K562 (cell line): Measurements from ENCODE around the gene C10orf95. TPM values are rescaled to one million over a fixed set of nuclear protein-coding genes. Genes with fewer than 3 reads are reported as not detected.
A peak's percentile ranks its signal among the peaks of the same experiment; 100 is the strongest.

Experiments
- HCFC1 ChIP-seq: IDR thresholded peaks from 2 replicates; pipeline ENCODE4 v1.6.1; 2012; ENCODE audit warnings: low read depth, low read length, improper control_type of control experiment
- RB1 ChIP-seq: fragments of 450-650 bp; IDR thresholded peaks from 2 replicates; pipeline ENCODE4 v1.6.1; 2017; ENCODE audit warnings: low read depth, mild to moderate bottlenecking
- RNF2 ChIP-seq: sonication (generic); IDR thresholded peaks from 2 replicates; pipeline ENCODE4 v1.6.1; 2016
- STAG1 ChIP-seq: sonication (generic); formaldehyde crosslinking; IDR thresholded peaks from 2 replicates; pipeline ENCODE4 v1.5.0; 2020; ENCODE audit warnings: missing genetic modification reagents, borderline replicate concordance
- TAL1 ChIP-seq: fragments of 450-650 bp; IDR thresholded peaks from 2 replicates; pipeline ENCODE4 v1.6.1; 2016; ENCODE audit warnings: mild to moderate bottlenecking
- YY1 ChIP-seq, 3 experiments: IDR thresholded peaks; 2 replicates each; pipeline ENCODE4 v1.6.1; 2011; ENCODE audit warnings: low read length in 2 of 3, mild to moderate bottlenecking in 2 of 3, moderate library complexity in 2 of 3, borderline replicate concordance in 1 of 3, control low read depth in 1 of 3, low read depth in 1 of 3; ENCODE audit not compliant: insufficient read depth in 3 of 3, insufficient replicate concordance in 2 of 3, control insufficient read depth in 1 of 3, insufficient read length in 1 of 3; ENCODE audit errors: extremely low read depth in 1 of 3
- ZNF785 ChIP-seq: fragments of 250-450 bp; sonication (Bioruptor Pico); IDR thresholded peaks from 2 replicates; pipeline ENCODE4 v1.4.0; 2020; ENCODE audit warnings: mild to moderate bottlenecking
- ZSCAN29 ChIP-seq: fragments of 450-650 bp; IDR thresholded peaks from 2 replicates; pipeline ENCODE4 v1.6.1; 2017
- polyA plus RNA-seq, 8 experiments: library from polyadenylated mRNA; depleted of rRNA in 4 of 8; stranded (reverse) in 5 of 8; unstranded in 3 of 8; fragments of >200 nt; fragmentation: Nextera tagmentation in 2 of 8; fragmentation: Illumina TruSeq in 1 of 8; extraction: Ambion mirVana in 2 of 8; extraction: Trizol in 1 of 8; gene quantifications; 2 replicates each; pipeline versions ENCODE4 v1.2.1 to v1.2.3, GENCODE V29; 2011 to 2014; ENCODE audit warnings: inconsistent platforms in 1 of 8, missing spikeins in 1 of 8
- total RNA-seq, 7 experiments: library from RNA; depleted of rRNA in 6 of 7; stranded (reverse); fragments of >200 nt in 6 of 7; fragmentation: Illumina TruSeq in 2 of 7; extraction: Trizol in 2 of 7; gene quantifications; 2 replicates each; pipeline versions ENCODE4 v1.2.1 to v1.2.3, GENCODE V29; 2011 to 2021; ENCODE audit warnings: low replicate concordance in 1 of 7
- TF ChIP-seq, protein P1 (sequence below): fragments of 450-650 bp; IDR thresholded peaks from 2 replicates; pipeline ENCODE4 v1.6.1; 2018; ENCODE audit not compliant: partially characterized antibody
- TF ChIP-seq, protein P2 (sequence below), 2 experiments: fragments of 450-650 bp; conservative IDR thresholded peaks; 2 replicates each; pipeline ENCODE4 v1.6.1; 2017; ENCODE audit warnings: mild to moderate bottlenecking in 2 of 2, moderate library complexity in 2 of 2
- TF ChIP-seq, protein P3 (sequence below): sonication (generic); formaldehyde crosslinking; IDR thresholded peaks from 2 replicates; pipeline ENCODE4 v1.8.0; 2022; ENCODE audit warnings: mild to moderate bottlenecking, missing genetic modification reagents
- TF ChIP-seq, protein P4 (sequence below): sonication (generic); formaldehyde crosslinking; IDR thresholded peaks from 2 replicates; pipeline ENCODE4 v1.8.1; 2023; ENCODE audit warnings: missing genetic modification reagents, mild to moderate bottlenecking, borderline replicate concordance
- TF ChIP-seq, protein P5 (sequence below): sonication (generic); formaldehyde crosslinking; IDR thresholded peaks from 2 replicates; pipeline ENCODE4 v1.8.0; 2022; ENCODE audit warnings: missing genetic modification reagents, mild to moderate bottlenecking, moderate library complexity, borderline replicate concordance

Gene C10orf95
- total and polyA plus RNA-seq, 9 of the 15 experiments (the other 6 are each of a cell fraction or from before 2014, with no cell fraction given), result 0.03 to 0.41 (median 0.17) TPM; not detected in 1

DNA sequence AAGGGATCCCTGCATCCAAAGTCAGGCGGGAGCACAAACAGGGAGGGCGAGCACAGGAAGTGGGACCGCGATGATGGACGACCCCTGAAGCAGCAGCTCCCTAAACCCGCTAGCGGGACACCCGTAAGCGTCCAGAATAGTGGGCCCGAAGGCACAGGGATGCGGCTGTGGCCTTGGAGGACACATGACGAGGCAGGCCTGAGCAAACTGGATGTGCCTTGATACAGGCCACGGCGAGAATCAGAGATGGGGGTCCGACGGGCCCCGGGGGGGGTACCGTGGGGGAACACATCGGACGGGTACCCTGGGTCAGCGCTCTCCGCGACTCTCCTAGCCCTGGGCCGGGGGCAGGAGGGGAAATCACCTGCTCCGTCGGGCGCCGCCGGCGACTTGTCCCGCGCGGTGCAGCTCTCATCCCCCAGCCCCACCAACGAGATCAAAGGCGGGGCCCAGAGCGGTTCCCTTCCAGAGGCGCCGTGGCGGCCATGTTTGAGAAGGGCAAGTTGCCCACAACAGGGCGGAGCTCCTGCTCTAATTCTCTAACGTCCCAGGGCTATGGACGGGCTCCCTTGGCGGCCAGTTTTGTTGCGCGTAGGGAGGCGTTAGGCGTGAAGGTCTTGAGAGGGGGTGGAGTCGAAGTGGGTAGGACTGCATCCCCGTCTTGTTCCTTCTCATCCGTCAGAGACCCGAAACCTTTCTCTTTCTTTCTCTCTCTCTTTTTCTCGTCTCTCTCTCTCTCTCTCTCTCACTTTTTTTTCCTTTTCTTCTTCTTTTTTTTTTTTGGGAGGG lies 19.0 kb downstream of the C10orf95 start, which contains the start of gene CUEDC2 (continued):
- TF ChIP-seq, protein P1, sequence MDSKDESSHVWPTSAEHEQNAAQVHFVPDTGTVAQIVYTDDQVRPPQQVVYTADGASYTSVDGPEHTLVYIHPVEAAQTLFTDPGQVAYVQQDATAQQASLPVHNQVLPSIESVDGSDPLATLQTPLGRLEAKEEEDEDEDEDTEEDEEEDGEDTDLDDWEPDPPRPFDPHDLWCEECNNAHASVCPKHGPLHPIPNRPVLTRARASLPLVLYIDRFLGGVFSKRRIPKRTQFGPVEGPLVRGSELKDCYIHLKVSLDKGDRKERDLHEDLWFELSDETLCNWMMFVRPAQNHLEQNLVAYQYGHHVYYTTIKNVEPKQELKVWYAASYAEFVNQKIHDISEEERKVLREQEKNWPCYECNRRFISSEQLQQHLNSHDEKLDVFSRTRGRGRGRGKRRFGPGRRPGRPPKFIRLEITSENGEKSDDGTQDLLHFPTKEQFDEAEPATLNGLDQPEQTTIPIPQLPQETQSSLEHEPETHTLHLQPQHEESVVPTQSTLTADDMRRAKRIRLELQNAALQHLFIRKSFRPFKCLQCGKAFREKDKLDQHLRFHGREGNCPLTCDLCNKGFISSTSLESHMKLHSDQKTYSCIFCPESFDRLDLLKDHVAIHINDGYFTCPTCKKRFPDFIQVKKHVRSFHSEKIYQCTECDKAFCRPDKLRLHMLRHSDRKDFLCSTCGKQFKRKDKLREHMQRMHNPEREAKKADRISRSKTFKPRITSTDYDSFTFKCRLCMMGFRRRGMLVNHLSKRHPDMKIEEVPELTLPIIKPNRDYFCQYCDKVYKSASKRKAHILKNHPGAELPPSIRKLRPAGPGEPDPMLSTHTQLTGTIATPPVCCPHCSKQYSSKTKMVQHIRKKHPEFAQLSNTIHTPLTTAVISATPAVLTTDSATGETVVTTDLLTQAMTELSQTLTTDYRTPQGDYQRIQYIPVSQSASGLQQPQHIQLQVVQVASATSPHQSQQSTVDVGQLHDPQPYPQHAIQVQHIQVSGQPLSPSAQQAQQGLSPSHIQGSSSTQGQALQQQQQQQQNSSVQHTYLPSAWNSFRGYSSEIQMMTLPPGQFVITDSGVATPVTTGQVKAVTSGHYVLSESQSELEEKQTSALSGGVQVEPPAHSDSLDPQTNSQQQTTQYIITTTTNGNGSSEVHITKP, result peak; percentile 70
- TF ChIP-seq ZSCAN29 (no peak), HCFC1 (peak; percentile 93), TAL1 (no peak), ZNF785 (no peak), YY1 (IDR thresholded peaks at IDR 0.05; ENCODE audit: borderline replicate concordance in 1 of 3, control insufficient read depth in 1 of 3, extremely low read depth in 1 of 3, insufficient read depth in 3 of 3, insufficient read length in 1 of 3, insufficient replicate concordance in 2 of 3, low read depth in 1 of 3, low read length in 2 of 3) (peak; percentile 97 to 100 (median 100)), RNF2 (peak; percentile 22; the same call in 1 of the 2 replicates), RB1 (peak; percentile 74; the same call in 1 of the 2 replicates), STAG1 (no peak)
- TF ChIP-seq, protein P2, sequence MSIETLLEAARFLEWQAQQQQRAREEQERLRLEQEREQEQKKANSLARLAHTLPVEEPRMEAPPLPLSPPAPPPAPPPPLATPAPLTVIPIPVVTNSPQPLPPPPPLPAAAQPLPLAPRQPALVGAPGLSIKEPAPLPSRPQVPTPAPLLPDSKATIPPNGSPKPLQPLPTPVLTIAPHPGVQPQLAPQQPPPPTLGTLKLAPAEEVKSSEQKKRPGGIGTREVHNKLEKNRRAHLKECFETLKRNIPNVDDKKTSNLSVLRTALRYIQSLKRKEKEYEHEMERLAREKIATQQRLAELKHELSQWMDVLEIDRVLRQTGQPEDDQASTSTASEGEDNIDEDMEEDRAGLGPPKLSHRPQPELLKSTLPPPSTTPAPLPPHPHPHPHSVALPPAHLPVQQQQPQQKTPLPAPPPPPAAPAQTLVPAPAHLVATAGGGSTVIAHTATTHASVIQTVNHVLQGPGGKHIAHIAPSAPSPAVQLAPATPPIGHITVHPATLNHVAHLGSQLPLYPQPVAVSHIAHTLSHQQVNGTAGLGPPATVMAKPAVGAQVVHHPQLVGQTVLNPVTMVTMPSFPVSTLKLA (conservative IDR thresholded peaks at IDR 0.05), result peak in 1 of 2 experiments; percentile 62; a peak in 3 of 4 replicates
- TF ChIP-seq, protein P3, sequence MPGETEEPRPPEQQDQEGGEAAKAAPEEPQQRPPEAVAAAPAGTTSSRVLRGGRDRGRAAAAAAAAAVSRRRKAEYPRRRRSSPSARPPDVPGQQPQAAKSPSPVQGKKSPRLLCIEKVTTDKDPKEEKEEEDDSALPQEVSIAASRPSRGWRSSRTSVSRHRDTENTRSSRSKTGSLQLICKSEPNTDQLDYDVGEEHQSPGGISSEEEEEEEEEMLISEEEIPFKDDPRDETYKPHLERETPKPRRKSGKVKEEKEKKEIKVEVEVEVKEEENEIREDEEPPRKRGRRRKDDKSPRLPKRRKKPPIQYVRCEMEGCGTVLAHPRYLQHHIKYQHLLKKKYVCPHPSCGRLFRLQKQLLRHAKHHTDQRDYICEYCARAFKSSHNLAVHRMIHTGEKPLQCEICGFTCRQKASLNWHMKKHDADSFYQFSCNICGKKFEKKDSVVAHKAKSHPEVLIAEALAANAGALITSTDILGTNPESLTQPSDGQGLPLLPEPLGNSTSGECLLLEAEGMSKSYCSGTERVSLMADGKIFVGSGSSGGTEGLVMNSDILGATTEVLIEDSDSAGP (CRISPR knock-in tag), result no peak
- TF ChIP-seq, protein P4, sequence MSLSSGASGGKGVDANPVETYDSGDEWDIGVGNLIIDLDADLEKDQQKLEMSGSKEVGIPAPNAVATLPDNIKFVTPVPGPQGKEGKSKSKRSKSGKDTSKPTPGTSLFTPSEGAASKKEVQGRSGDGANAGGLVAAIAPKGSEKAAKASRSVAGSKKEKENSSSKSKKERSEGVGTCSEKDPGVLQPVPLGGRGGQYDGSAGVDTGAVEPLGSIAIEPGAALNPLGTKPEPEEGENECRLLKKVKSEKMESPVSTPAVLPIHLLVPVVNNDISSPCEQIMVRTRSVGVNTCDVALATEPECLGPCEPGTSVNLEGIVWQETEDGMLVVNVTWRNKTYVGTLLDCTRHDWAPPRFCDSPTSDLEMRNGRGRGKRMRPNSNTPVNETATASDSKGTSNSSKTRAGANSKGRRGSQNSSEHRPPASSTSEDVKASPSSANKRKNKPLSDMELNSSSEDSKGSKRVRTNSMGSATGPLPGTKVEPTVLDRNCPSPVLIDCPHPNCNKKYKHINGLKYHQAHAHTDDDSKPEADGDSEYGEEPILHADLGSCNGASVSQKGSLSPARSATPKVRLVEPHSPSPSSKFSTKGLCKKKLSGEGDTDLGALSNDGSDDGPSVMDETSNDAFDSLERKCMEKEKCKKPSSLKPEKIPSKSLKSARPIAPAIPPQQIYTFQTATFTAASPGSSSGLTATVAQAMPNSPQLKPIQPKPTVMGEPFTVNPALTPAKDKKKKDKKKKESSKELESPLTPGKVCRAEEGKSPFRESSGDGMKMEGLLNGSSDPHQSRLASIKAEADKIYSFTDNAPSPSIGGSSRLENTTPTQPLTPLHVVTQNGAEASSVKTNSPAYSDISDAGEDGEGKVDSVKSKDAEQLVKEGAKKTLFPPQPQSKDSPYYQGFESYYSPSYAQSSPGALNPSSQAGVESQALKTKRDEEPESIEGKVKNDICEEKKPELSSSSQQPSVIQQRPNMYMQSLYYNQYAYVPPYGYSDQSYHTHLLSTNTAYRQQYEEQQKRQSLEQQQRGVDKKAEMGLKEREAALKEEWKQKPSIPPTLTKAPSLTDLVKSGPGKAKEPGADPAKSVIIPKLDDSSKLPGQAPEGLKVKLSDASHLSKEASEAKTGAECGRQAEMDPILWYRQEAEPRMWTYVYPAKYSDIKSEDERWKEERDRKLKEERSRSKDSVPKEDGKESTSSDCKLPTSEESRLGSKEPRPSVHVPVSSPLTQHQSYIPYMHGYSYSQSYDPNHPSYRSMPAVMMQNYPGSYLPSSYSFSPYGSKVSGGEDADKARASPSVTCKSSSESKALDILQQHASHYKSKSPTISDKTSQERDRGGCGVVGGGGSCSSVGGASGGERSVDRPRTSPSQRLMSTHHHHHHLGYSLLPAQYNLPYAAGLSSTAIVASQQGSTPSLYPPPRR (CRISPR knock-in tag), result no peak
- TF ChIP-seq, protein P5, sequence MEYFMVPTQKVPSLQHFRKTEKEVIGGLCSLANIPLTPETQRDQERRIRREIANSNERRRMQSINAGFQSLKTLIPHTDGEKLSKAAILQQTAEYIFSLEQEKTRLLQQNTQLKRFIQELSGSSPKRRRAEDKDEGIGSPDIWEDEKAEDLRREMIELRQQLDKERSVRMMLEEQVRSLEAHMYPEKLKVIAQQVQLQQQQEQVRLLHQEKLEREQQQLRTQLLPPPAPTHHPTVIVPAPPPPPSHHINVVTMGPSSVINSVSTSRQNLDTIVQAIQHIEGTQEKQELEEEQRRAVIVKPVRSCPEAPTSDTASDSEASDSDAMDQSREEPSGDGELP (CRISPR knock-in tag), result peak; percentile 79
